Measurements from ENCODE around the gene MICAL3.

MICAL3 gene

DNA sequence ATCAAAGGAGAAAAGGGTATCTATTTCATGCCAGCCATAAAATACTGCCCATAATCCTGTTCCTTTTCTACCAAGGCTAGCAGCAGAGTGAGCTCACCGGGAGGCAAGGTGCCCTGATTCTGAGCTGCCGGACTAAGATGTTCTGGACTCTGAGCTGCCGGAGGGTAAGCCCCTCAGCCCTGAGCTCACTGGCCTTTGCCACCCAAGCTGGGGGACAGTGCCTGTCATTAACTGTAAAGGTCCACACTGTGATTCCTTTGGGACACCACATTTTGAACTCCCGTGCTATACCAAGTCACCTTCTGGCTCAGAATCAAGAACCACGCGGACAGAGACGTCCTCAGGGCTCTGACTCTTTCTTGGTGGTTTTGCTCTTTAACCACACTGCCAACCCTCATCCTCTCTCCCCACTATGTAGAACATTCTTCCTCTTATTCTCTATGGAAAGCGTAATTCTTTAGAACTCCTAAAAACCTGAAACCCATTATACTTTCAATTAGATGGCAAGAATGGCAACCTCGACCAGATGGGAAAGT, 161.6 kb downstream of the MICAL3 start:
- Mint-ChIP-seq H3K36me3 (ENCODE audit: low read depth) (peaks cover 6% of the 10 kb centered on the region), H3K27me3 (ENCODE audit: low read depth, poor library complexity) (peaks cover 5% of the 10 kb centered on the region), H3K27ac (no peak overlapping the region), H3K4me1 (peaks cover 5% of the 10 kb centered on the region), H3K4me3 (no peak overlapping the region), H3K9me3 (no peaks in the 10 kb centered on the region)
- DNase-seq: no peak
- TF ChIP-seq, protein P1, sequence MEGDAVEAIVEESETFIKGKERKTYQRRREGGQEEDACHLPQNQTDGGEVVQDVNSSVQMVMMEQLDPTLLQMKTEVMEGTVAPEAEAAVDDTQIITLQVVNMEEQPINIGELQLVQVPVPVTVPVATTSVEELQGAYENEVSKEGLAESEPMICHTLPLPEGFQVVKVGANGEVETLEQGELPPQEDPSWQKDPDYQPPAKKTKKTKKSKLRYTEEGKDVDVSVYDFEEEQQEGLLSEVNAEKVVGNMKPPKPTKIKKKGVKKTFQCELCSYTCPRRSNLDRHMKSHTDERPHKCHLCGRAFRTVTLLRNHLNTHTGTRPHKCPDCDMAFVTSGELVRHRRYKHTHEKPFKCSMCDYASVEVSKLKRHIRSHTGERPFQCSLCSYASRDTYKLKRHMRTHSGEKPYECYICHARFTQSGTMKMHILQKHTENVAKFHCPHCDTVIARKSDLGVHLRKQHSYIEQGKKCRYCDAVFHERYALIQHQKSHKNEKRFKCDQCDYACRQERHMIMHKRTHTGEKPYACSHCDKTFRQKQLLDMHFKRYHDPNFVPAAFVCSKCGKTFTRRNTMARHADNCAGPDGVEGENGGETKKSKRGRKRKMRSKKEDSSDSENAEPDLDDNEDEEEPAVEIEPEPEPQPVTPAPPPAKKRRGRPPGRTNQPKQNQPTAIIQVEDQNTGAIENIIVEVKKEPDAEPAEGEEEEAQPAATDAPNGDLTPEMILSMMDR (IDR thresholded peaks at IDR 0.05): no peak

DNA sequence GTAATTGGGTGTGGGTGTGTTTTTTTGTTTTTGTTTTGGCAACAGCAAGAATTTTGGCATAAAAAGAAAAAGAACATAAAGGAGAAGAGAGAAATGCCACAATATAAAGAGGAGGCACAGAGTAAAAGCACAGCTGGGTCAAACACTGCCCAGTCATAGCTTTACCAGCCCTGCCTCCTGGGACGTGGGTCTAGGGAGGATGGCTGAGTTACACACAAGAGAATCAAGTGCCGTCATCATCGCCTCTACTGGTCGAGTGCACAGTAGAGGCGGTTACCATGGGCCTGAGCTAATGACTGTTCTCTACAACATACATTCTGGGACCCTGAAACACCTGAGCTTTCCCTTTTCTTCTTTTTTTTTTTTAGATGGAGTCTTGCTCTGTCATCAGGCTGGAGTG, 162.5 kb downstream of the MICAL3 start:
- H3K36me3 Mint-ChIP-seq (ENCODE audit: low read depth): peaks cover 6% of the 10 kb centered on the region
- DNase-seq: no peak
- H3K27ac Mint-ChIP-seq: peak overlapping the region; percentile 45
- TF ChIP-seq, protein P1 (IDR thresholded peaks at IDR 0.05): no peak
- no peaks in the 10 kb centered on the region for H3K9me3 Mint-ChIP-seq
- H3K4me3 Mint-ChIP-seq: no peak overlapping the region
- peaks cover 6% of the 10 kb centered on the region for H3K4me1 Mint-ChIP-seq
- H3K27me3 Mint-ChIP-seq (ENCODE audit: low read depth, poor library complexity): peaks cover 5% of the 10 kb centered on the region

DNA sequence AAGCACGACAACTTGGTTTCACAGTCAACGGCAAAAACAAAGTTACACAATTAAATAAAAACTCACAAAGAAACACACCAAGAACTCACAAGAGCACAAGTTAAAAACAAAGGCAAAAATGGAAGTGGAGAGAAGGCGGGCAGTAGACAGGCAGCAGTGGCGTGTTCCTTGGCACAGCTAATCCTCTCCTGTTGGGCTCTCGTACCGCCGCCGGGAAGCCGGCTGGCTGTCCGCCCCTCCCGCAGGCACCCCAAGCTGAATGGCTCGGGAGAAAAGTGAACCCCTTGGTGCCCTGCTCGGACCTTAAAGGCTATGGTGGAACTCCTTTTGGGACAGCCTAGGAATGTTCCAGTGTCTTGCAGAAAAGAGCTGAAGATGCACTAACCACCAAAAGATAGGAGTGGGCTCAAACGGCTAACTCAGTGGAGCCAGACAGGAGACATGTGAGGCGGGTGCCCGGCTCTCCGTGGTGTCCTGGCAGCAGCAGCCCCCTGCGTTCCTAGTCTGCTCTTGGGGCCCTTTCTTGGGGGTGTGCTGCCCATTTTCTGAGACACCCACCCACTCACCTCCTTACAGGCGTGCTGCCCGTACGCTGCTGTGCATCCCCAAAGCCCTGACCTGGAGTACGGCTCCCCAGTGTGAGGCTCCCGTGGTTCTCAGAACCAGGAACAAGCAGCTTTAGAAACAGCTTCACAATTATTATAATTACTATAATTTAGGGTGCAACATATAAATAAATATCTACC, 164.0 kb downstream of the MICAL3 start:
- H3K27ac Mint-ChIP-seq: peak overlapping the region; percentile 48
- H3K4me3 Mint-ChIP-seq: no peak overlapping the region
- no peak for DNase-seq
- peaks cover 7% of the 10 kb centered on the region for H3K4me1 Mint-ChIP-seq
- peaks cover 6% of the 10 kb centered on the region for H3K36me3 Mint-ChIP-seq (ENCODE audit: low read depth)
- no peaks in the 10 kb centered on the region for H3K9me3 Mint-ChIP-seq
- peaks cover 5% of the 10 kb centered on the region for H3K27me3 Mint-ChIP-seq (ENCODE audit: low read depth, poor library complexity)
- TF ChIP-seq, protein P1 (IDR thresholded peaks at IDR 0.05): no peak

DNA sequence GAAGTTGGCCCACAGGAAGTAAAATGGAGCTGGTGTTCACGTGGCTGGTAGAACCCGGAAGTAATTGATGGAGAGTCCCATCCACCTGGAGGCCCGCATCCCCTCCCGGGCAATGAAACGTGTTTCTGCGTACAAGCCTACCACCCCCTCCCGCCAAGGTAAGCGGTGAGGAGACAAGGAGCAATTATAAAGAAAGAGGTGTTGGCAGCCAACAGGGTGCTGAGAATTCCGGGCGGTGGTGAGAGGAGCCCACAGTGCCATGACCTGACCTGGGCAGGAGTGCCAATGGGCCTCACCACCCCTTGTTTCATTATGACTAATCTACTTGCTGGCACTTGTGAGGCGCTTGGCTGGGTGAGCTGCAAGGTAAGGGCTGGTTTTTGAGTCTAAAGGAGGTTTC, 166.3 kb downstream of the MICAL3 start:
- TF ChIP-seq, protein P1 (IDR thresholded peaks at IDR 0.05): no peak
- Mint-ChIP-seq H3K9me3 (no peaks in the 10 kb centered on the region), H3K4me3 (no peak overlapping the region), H3K4me1 (peaks cover 12% of the 10 kb centered on the region), H3K27me3 (ENCODE audit: low read depth, poor library complexity) (peaks cover 10% of the 10 kb centered on the region), H3K36me3 (ENCODE audit: low read depth) (no peaks in the 10 kb centered on the region), H3K27ac (no peak overlapping the region)
- no peak for DNase-seq

DNA sequence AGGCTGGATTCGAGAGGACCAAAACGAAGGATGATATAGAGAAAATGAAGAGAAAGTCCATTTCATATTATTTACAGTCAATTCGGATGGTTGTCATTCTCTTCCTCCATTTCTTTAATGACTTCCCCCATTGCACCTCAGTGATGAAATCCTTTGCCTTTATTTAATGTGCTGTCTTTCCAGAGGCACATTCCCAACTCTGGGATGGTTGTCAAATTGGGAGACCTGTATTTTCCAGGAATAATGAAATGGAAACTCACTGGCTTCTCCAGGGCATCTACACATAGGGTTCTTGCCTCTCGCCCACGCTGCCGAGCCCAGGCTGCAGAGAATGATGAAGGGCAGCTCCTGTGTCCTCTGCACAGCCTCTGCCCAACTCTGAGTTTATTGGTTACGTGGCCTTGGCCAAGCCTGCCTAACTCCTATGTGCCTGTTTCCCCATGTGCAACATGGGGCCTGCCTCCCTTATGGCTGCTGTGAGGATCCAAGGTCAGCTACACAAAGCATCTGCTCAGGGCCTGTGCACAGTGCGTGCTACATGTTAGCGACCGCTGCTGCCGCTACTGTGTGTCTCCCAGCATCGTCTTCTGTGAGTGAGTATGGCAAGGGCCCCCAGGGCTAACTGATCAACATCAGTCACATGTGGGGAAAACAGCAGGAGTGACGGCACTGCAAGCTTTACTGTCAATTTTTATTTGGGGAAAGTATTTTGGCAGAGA, 168.6 kb downstream of the MICAL3 start:
- H3K9me3 Mint-ChIP-seq: no peaks in the 10 kb centered on the region
- DNase-seq: no peak
- no peaks in the 10 kb centered on the region for H3K36me3 Mint-ChIP-seq (ENCODE audit: low read depth)
- no peak overlapping the region for H3K4me3 Mint-ChIP-seq
- peaks cover 29% of the 10 kb centered on the region for H3K4me1 Mint-ChIP-seq
- H3K27me3 Mint-ChIP-seq (ENCODE audit: low read depth, poor library complexity): peaks cover 10% of the 10 kb centered on the region
- TF ChIP-seq, protein P1 (IDR thresholded peaks at IDR 0.05): no peak
- H3K27ac Mint-ChIP-seq: peak overlapping the region; percentile 73
